Neural progenitor cell (in vitro differentiated cells): Measurements from ENCODE around the gene SLC6A4. TPM values are rescaled to one million over a fixed set of nuclear protein-coding genes. Genes with fewer than 3 reads are reported as not detected.

Experiments
- DNase-seq: peaks from one replicate; pipeline ENCODE4 v3.0.0-alpha.2; 2016; ENCODE audit warnings: low spot score
- H2AFZ ChIP-seq: fragments of 200-600 bp; sonication (generic); replicated peaks from 2 replicates; pipeline ENCODE4 v1.6.1; 2016; ENCODE audit warnings: antibody characterized with exemption
- H3F3A ChIP-seq: fragments of 200-600 bp; sonication (generic); 2 replicates; pipeline ENCODE4 v1.6.1; 2016; ENCODE audit warnings: antibody characterized with exemption, low read depth
- H3K27ac ChIP-seq: fragments of 200-600 bp; sonication (generic); 2 replicates; pipeline ENCODE4 v1.5.1; 2016; ENCODE audit warnings: mild to moderate bottlenecking
- H3K27me3 ChIP-seq: fragments of 200-600 bp; sonication (generic); 2 replicates; pipeline ENCODE4 v1.6.1; 2016; ENCODE audit warnings: mild to moderate bottlenecking, moderate library complexity
- H3K36me3 ChIP-seq: fragments of 200-600 bp; sonication (generic); 2 replicates; pipeline ENCODE4 v1.5.1; 2016
- H3K4me1 ChIP-seq: fragments of 200-600 bp; sonication (generic); 2 replicates; pipeline ENCODE4 v1.6.1; 2016; ENCODE audit warnings: mixed run types
- H3K4me2 ChIP-seq: fragments of 200-600 bp; sonication (generic); 2 replicates; pipeline ENCODE4 v1.6.1; 2016
- H3K4me3 ChIP-seq: fragments of 200-600 bp; sonication (generic); 2 replicates; pipeline ENCODE4 v1.5.1; 2016
- H3K79me2 ChIP-seq: fragments of 200-600 bp; sonication (generic); 2 replicates; pipeline ENCODE4 v1.6.1; 2016; ENCODE audit warnings: low read depth
- H3K9ac ChIP-seq: fragments of 200-600 bp; sonication (generic); 2 replicates; pipeline ENCODE4 v1.6.1; 2016
- H3K9me3 ChIP-seq: fragments of 200-600 bp; sonication (generic); 2 replicates; pipeline ENCODE4 v1.5.1; 2016; ENCODE audit warnings: low read depth
- H4K20me1 ChIP-seq: fragments of 200-600 bp; sonication (generic); 2 replicates; pipeline ENCODE4 v1.6.1; 2016; ENCODE audit warnings: low read depth
- H3K27ac Mint-ChIP-seq: 3 replicates; pipeline ENCODE4 v1.8.0; 2021; ENCODE audit warnings: mixed read lengths
- H3K27me3 Mint-ChIP-seq: 2 replicates; pipeline ENCODE4 v1.8.0; 2022; ENCODE audit warnings: low read depth, mild to moderate bottlenecking, inconsistent platforms, moderate library complexity, mixed read lengths; ENCODE audit not compliant: insufficient read depth
- H3K36me3 Mint-ChIP-seq: 3 replicates; pipeline ENCODE4 v1.8.0; 2021; ENCODE audit warnings: mixed read lengths
- H3K4me1 Mint-ChIP-seq: 3 replicates; pipeline ENCODE4 v1.8.0; 2021; ENCODE audit warnings: mixed read lengths
- H3K4me3 Mint-ChIP-seq: 3 replicates; pipeline ENCODE4 v1.8.0; 2021; ENCODE audit warnings: mild to moderate bottlenecking, moderate library complexity, mixed read lengths
- H3K9me3 Mint-ChIP-seq: 3 replicates; pipeline ENCODE4 v1.8.0; 2020; ENCODE audit warnings: mixed read lengths
- EZH2 ChIP-seq: fragments of 200-600 bp; sonication (generic); IDR thresholded peaks from 2 replicates; pipeline ENCODE4 v1.6.1; 2017; ENCODE audit warnings: antibody characterized with exemption, mild to moderate bottlenecking, moderate library complexity
- EZH2phosphoT487 ChIP-seq: fragments of 200-600 bp; sonication (generic); IDR thresholded peaks from 2 replicates; pipeline ENCODE4 v1.6.1; 2017; ENCODE audit warnings: antibody characterized with exemption
- total RNA-seq: library from RNA; depleted of rRNA; stranded (reverse); fragments of >200 nt; gene quantifications from 2 replicates; pipeline ENCODE4 v1.2.3, GENCODE V29; 2015; ENCODE audit warnings: low replicate concordance
- TF ChIP-seq, protein P1 (sequence below): fragments of 200-600 bp; sonication (generic); IDR thresholded peaks from 2 replicates; pipeline ENCODE4 v1.5.1; 2017; ENCODE audit warnings: antibody characterized with exemption, mild to moderate bottlenecking

Gene SLC6A4
- total RNA-seq, 1 donor from 2014 or later, result not detected

DNA sequence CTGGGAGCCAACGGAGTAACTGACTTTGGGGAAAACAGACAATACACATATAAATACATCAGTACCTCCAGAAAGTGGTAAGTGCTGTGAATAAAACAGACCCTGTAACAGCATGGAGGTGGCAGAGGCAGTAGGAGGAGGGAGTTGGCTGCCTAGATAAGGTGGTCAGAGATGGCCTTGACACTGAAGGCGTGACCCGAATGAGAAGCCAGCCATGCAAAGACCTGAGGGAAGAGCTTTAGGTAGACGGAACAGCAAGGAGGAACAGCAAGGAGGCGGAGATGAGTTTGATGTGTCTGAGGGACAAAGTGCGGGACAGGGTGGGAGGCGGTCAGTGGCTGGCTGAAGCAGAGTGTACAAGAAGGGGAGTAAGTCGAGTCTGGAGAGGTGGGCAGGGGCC is 8.1 kb upstream of the SLC6A4 start:
- H3K27me3 Mint-ChIP-seq, result peaks cover 19% of the 10 kb centered on the region
- H3K36me3 Mint-ChIP-seq, result peaks cover 12% of the 10 kb centered on the region
- Histone ChIP-seq H3K79me2 (no peaks in the 10 kb centered on the region), H4K20me1 (no peaks in the 10 kb centered on the region), H3K27ac (no peak overlapping the region), H2AFZ (no peak overlapping the region), H3K9ac (no peak overlapping the region), H3K4me1 (peaks cover 4% of the 10 kb centered on the region), H3F3A (no peaks in the 10 kb centered on the region), H3K4me2 (no peak overlapping the region), H3K9me3 (no peaks in the 10 kb centered on the region), H3K27me3 (peaks cover 17% of the 10 kb centered on the region), H3K36me3 (peaks cover under 1% of the 10 kb centered on the region), H3K4me3 (no peak overlapping the region)
- H3K27ac Mint-ChIP-seq, result no peak overlapping the region
- peaks cover 9% of the 10 kb centered on the region for H3K4me1 Mint-ChIP-seq
- no peak overlapping the region for H3K4me3 Mint-ChIP-seq
- TF ChIP-seq EZH2 (no peak), EZH2phosphoT487 (no peak)
- TF ChIP-seq, protein P1, sequence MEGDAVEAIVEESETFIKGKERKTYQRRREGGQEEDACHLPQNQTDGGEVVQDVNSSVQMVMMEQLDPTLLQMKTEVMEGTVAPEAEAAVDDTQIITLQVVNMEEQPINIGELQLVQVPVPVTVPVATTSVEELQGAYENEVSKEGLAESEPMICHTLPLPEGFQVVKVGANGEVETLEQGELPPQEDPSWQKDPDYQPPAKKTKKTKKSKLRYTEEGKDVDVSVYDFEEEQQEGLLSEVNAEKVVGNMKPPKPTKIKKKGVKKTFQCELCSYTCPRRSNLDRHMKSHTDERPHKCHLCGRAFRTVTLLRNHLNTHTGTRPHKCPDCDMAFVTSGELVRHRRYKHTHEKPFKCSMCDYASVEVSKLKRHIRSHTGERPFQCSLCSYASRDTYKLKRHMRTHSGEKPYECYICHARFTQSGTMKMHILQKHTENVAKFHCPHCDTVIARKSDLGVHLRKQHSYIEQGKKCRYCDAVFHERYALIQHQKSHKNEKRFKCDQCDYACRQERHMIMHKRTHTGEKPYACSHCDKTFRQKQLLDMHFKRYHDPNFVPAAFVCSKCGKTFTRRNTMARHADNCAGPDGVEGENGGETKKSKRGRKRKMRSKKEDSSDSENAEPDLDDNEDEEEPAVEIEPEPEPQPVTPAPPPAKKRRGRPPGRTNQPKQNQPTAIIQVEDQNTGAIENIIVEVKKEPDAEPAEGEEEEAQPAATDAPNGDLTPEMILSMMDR, result no peak
- peaks cover 11% of the 10 kb centered on the region for H3K9me3 Mint-ChIP-seq
- DNase-seq, result no peak

DNA sequence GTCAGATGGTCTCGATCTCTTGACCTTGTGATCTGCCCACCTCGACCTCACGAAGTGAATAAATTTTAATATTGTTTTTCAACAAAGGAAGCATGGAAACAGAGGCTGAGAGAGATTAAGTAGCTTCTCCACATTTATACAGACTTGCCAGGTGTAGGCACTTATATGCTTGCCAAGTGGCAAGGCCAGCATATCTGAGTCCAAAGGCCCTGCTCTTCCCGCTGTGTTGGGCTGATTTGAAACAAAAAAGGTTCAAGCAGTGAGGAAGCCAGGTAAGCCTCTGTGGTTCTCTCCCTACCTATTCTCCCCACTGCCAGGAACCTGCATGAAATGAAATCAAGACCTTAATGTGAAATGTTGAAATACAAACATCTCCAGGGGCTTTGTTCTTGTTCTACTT is 7.5 kb upstream of the SLC6A4 start:
- peaks cover 13% of the 10 kb centered on the region for H3K4me1 Mint-ChIP-seq
- no peaks in the 10 kb centered on the region for H3F3A ChIP-seq
- H3K4me1 ChIP-seq, result peaks cover 8% of the 10 kb centered on the region
- H3K36me3 Mint-ChIP-seq, result peaks cover 6% of the 10 kb centered on the region
- no peak overlapping the region for H3K27ac ChIP-seq
- TF ChIP-seq, protein P1, result no peak
- TF ChIP-seq EZH2, result no peak
- TF ChIP-seq EZH2phosphoT487, result no peak
- H3K4me3 ChIP-seq, result no peak overlapping the region
- H3K27ac Mint-ChIP-seq, result no peak overlapping the region
- H3K27me3 Mint-ChIP-seq, result peaks cover 23% of the 10 kb centered on the region
- peaks cover 23% of the 10 kb centered on the region for H3K27me3 ChIP-seq
- H3K9me3 Mint-ChIP-seq, result peaks cover 11% of the 10 kb centered on the region
- H3K4me3 Mint-ChIP-seq, result no peak overlapping the region
- H3K9me3 ChIP-seq, result no peaks in the 10 kb centered on the region
- no peak overlapping the region for H3K4me2 ChIP-seq
- DNase-seq, result no peak
- H3K9ac ChIP-seq, result no peak overlapping the region
- no peak overlapping the region for H2AFZ ChIP-seq
- no peaks in the 10 kb centered on the region for H3K79me2 ChIP-seq
- H3K36me3 ChIP-seq, result no peaks in the 10 kb centered on the region
- H4K20me1 ChIP-seq, result no peaks in the 10 kb centered on the region

DNA sequence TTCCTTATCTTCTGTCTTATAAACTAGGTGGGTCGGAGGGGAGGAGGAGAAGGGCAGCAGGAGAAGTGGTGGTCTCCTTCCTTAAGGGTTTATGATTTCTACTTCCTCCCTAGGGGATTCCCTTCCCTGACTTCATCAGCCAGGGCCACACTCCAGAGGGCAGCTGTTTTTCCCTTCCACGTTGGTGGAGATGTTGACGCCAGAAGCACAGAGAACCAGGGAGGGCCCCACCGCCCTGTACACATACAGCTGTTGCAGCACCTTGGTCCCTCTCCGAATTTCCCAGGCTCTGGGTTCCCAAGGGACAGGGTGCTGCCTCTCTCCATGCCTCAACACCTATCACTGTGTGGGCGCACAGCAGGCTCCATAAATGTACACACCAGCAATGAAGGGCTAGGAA is 5.6 kb upstream of the SLC6A4 start:
- no peak for DNase-seq
- Histone ChIP-seq H3K4me1 (peaks cover 18% of the 10 kb centered on the region), H3K4me2 (no peak overlapping the region), H3K79me2 (no peaks in the 10 kb centered on the region), H4K20me1 (peaks cover 10% of the 10 kb centered on the region), H3K9ac (no peak overlapping the region), H3K36me3 (no peaks in the 10 kb centered on the region), H3K9me3 (no peaks in the 10 kb centered on the region), H3K27me3 (peaks cover 43% of the 10 kb centered on the region), H2AFZ (no peak overlapping the region), H3K27ac (no peak overlapping the region), H3F3A (peaks cover 15% of the 10 kb centered on the region), H3K4me3 (no peak overlapping the region)
- Mint-ChIP-seq H3K27me3 (peaks cover 38% of the 10 kb centered on the region), H3K36me3 (peaks cover 5% of the 10 kb centered on the region), H3K4me3 (no peak overlapping the region), H3K4me1 (peaks cover 26% of the 10 kb centered on the region), H3K27ac (no peak overlapping the region), H3K9me3 (peaks cover 11% of the 10 kb centered on the region)
- TF ChIP-seq EZH2, result no peak
- no peak for TF ChIP-seq EZH2phosphoT487
- TF ChIP-seq, protein P1, result no peak
